Nephron progenitor cell (in vitro differentiated cells): ENCODE data around the gene MRAP2.

Experiments used
- DNase-seq: peaks from one replicate; pipeline ENCODE4 v3.0.0; 2021
- H3K27ac Mint-ChIP-seq: 2 replicates; pipeline ENCODE4 v1.8.0; 2021; ENCODE audit warnings: mild to moderate bottlenecking, moderate library complexity, mixed read lengths
- H3K27me3 Mint-ChIP-seq: 2 replicates; pipeline ENCODE4 v1.8.0; 2021; ENCODE audit warnings: mild to moderate bottlenecking, low read depth, mixed read lengths; ENCODE audit not compliant: poor library complexity
- H3K36me3 Mint-ChIP-seq: 2 replicates; pipeline ENCODE4 v1.8.0; 2021; ENCODE audit warnings: low read depth, mixed read lengths
- H3K4me1 Mint-ChIP-seq: 2 replicates; pipeline ENCODE4 v1.8.0; 2021; ENCODE audit warnings: mixed read lengths
- H3K4me3 Mint-ChIP-seq: 2 replicates; pipeline ENCODE4 v1.8.0; 2021; ENCODE audit warnings: mild to moderate bottlenecking, moderate library complexity, mixed read lengths
- H3K9me3 Mint-ChIP-seq: 2 replicates; pipeline ENCODE4 v1.8.0; 2021; ENCODE audit warnings: mild to moderate bottlenecking, moderate library complexity, mixed read lengths
- CTCF ChIP-seq: fragments of 200-600 bp; sonication (generic); IDR thresholded peaks from 2 replicates; pipeline ENCODE4 v1.5.0; 2021; ENCODE audit warnings: antibody characterized with exemption

MRAP2 gene

GRCh38 chr6:84013931-84014330 is 19.6 kb upstream of the MRAP2 start:
- no peak overlapping the region for H3K4me3 Mint-ChIP-seq
- no peaks in the 10 kb centered on the region for H3K36me3 Mint-ChIP-seq
- H3K27me3 Mint-ChIP-seq: peaks cover 10% of the 10 kb centered on the region
- peaks cover 5% of the 10 kb centered on the region for H3K4me1 Mint-ChIP-seq
- no peaks in the 10 kb centered on the region for H3K9me3 Mint-ChIP-seq
- DNase-seq: no peak
- no peak for TF ChIP-seq CTCF
- no peak overlapping the region for H3K27ac Mint-ChIP-seq

- H3K9me3 Mint-ChIP-seq: no peaks in the 10 kb centered on the region
- H3K36me3 Mint-ChIP-seq: no peaks in the 10 kb centered on the region
- DNase-seq: no peak
- no peak overlapping the region for H3K27ac Mint-ChIP-seq
- H3K4me1 Mint-ChIP-seq: peaks cover 9% of the 10 kb centered on the region
- peaks cover 10% of the 10 kb centered on the region for H3K27me3 Mint-ChIP-seq
- no peak for TF ChIP-seq CTCF
- H3K4me3 Mint-ChIP-seq: no peak overlapping the region
Observed at GRCh38 chr6:84016029-84016428, 17.5 kb upstream of the MRAP2 start.

DNA sequence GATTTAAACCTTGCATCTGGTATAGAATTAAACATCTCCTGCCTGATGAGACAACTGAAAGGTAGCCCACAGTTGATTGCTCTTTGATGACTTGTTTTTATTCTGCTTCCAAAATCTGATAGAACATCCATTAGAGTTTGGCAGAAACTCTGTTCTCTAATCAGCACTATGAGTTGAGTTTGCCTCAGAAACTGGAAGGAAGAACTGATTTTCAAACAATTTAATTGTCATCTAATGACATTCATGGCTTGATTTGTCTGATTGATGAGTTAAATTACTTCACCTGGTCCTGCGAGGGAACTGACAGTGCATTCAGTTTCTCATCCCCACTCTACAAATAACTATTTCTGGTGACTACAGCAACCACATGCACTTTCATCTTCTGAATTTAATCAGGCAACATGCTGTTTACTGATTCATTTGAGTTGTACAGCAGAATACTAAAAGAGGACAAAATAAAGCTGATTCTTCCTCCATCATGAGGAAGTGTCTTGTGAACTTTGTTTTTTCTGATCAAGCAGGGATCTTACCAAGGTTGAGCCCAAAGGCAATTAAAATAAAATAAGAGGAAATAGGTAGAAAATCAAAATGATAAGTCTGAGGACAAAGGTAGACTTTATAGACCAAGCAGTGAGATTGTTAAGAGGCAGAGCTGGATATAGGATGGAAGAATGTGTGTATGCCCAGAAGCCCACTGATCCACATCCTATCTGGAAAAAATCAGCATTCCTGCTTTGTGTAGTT is 15.7 kb upstream of the MRAP2 start:
- H3K27me3 Mint-ChIP-seq: peaks cover 10% of the 10 kb centered on the region
- H3K4me1 Mint-ChIP-seq: peaks cover 9% of the 10 kb centered on the region
- no peak for TF ChIP-seq CTCF
- no peak overlapping the region for H3K4me3 Mint-ChIP-seq
- no peaks in the 10 kb centered on the region for H3K36me3 Mint-ChIP-seq
- H3K27ac Mint-ChIP-seq: no peak overlapping the region
- no peaks in the 10 kb centered on the region for H3K9me3 Mint-ChIP-seq
- DNase-seq: no peak

GRCh38 chr6:84018453-84019061 is 15.0 kb upstream of the MRAP2 start:
- Mint-ChIP-seq H3K9me3 (no peaks in the 10 kb centered on the region), H3K27ac (peak overlapping the region; percentile 29), H3K36me3 (no peaks in the 10 kb centered on the region), H3K27me3 (peaks cover 10% of the 10 kb centered on the region), H3K4me3 (no peak overlapping the region), H3K4me1 (peaks cover 9% of the 10 kb centered on the region)
- TF ChIP-seq CTCF: no peak
- no peak for DNase-seq

DNA sequence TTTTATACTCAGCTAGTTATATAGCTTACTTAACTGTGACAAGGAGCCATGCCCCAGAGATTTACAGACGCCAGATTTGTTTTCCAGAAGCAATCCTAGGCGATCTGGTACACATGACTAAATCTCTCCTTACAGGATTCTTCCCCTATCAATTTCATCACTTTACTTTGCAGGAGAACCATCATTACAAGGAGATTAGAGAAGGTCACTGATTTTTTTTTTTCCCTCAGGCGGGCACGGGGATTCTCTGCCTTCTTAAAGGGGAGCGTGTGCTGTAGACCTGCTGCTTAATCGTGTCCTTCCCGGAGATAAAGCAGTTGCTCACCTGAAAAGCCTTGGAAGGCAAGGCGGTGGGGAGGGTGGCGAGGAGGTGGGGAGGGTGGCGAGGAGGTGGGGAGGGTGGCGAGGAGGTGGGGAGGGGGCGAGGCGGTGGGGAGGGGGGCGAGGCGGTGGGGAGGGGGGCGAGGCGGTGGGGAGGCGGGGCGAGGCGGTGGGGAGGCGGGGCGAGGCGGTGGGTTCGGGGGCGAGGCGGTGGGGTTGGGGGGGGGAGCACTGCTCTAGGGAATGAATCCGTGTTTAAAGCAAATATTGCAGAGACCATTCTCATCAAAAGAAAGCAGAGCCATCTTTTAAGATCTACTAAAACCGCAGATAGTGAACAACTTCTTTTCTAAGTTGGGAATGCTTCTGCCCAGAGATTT is 14.3 kb upstream of the MRAP2 start:
- peak overlapping the region; percentile 65 for H3K4me3 Mint-ChIP-seq
- H3K9me3 Mint-ChIP-seq: no peaks in the 10 kb centered on the region
- H3K27me3 Mint-ChIP-seq: peaks cover 10% of the 10 kb centered on the region
- no peak for TF ChIP-seq CTCF
- H3K36me3 Mint-ChIP-seq: no peaks in the 10 kb centered on the region
- H3K4me1 Mint-ChIP-seq: peaks cover 9% of the 10 kb centered on the region
- H3K27ac Mint-ChIP-seq: no peak overlapping the region
- no peak for DNase-seq
